CD14-positive monocyte (primary cell): ENCODE data around the gene HDAC7. TPM values are rescaled to one million over a fixed set of nuclear protein-coding genes. Genes with fewer than 3 reads are reported as not detected.

ENCODE experiments used
- DNase-seq, 3 donors: peaks; one replicate each; pipeline ENCODE4 v3.0.0-alpha.2; 2011 to 2022
- H2AFZ ChIP-seq: 2 replicates; pipeline ENCODE4 v1.6.0; 2012; ENCODE audit warnings: mild to moderate bottlenecking, low read depth, low read length, inconsistent platforms; ENCODE audit not compliant: insufficient read depth, poor library complexity, severe bottlenecking
- H3K27ac ChIP-seq, 2 donors: 1 replicate in 1 of 2; 2 replicates in 1 of 2; pipeline ENCODE4 v1.5.1; 2012 to 2013; ENCODE audit warnings: low read length in 2 of 2, control low read depth in 1 of 2, inconsistent platforms in 1 of 2, low read depth in 1 of 2, mild to moderate bottlenecking in 1 of 2
- H3K27me3 ChIP-seq, 2 donors: one replicate each; pipeline versions ENCODE4 v1.6.0 to v1.6.1; 2011 to 2013; ENCODE audit warnings: low read length in 2 of 2; ENCODE audit not compliant: control insufficient read depth in 2 of 2, insufficient read depth in 2 of 2
- H3K36me3 ChIP-seq, 2 donors: replicated peaks in 1 of 2; 1 replicate in 1 of 2; 2 replicates in 1 of 2; pipeline versions ENCODE4 v1.5.1 to v1.6.1; 2012 to 2013; ENCODE audit warnings: low read length in 2 of 2, control low read depth in 1 of 2, inconsistent platforms in 1 of 2, mild to moderate bottlenecking in 1 of 2; ENCODE audit not compliant: insufficient read depth in 2 of 2, control insufficient read depth in 1 of 2
- H3K4me1 ChIP-seq, 2 donors: 1 replicate in 1 of 2; 2 replicates in 1 of 2; pipeline versions ENCODE4 v1.5.1 to v1.6.1; 2012 to 2013; ENCODE audit warnings: low read length in 2 of 2, control low read depth in 1 of 2, inconsistent platforms in 1 of 2, mild to moderate bottlenecking in 1 of 2, moderate library complexity in 1 of 2; ENCODE audit not compliant: insufficient read depth in 2 of 2, control insufficient read depth in 1 of 2
- H3K4me2 ChIP-seq: replicated peaks from 2 replicates; pipeline ENCODE3; 2012; ENCODE audit warnings: low read length, moderate library complexity, mild to moderate bottlenecking; ENCODE audit not compliant: poor library complexity, severe bottlenecking; ENCODE audit errors: extremely low read depth
- H3K4me3 ChIP-seq, 3 experiments: fragments of 200-600 bp in 1 of 3; sonication (generic) in 1 of 3; replicated peaks in 1 of 3; 1 replicate in 2 of 3; 2 replicates in 1 of 3; pipeline ENCODE4 v1.5.1; 2011 to 2013; ENCODE audit warnings: low read length in 3 of 3, mild to moderate bottlenecking in 3 of 3, control low read depth in 2 of 3, low read depth in 2 of 3, inconsistent platforms in 1 of 3, moderate library complexity in 1 of 3
- H3K79me2 ChIP-seq: 2 replicates; pipeline ENCODE4 v1.6.0; 2012; ENCODE audit warnings: mild to moderate bottlenecking, control low read depth, inconsistent platforms, low read length, moderate library complexity; ENCODE audit not compliant: insufficient read depth
- H3K9ac ChIP-seq: 2 replicates; pipeline ENCODE4 v1.6.0; 2017; ENCODE audit warnings: low read length, mild to moderate bottlenecking; ENCODE audit not compliant: insufficient read depth, poor library complexity, severe bottlenecking
- H3K9me3 ChIP-seq, 2 donors: replicated peaks in 1 of 2; 1 replicate in 1 of 2; 2 replicates in 1 of 2; pipeline versions ENCODE4 v1.5.1 to v1.6.1; 2012 to 2013; ENCODE audit warnings: low read length in 2 of 2, control low read depth in 1 of 2; ENCODE audit not compliant: control insufficient read depth in 1 of 2, insufficient read depth in 1 of 2
- H4K20me1 ChIP-seq: 2 replicates; pipeline ENCODE4 v1.6.0; 2012; ENCODE audit warnings: mild to moderate bottlenecking, low read length, control low read depth, moderate library complexity; ENCODE audit not compliant: insufficient read depth
- H3K27ac Mint-ChIP-seq, 7 donors: one replicate each; pipeline ENCODE4 v1.8.0; 2020; ENCODE audit warnings: mild to moderate bottlenecking in 7 of 7, mixed read lengths in 7 of 7, moderate library complexity in 6 of 7, inconsistent platforms in 2 of 7
- H3K27me3 Mint-ChIP-seq, 3 donors: one replicate each; pipeline ENCODE4 v1.8.0; 2021 to 2022; ENCODE audit warnings: low read depth in 3 of 3, mild to moderate bottlenecking in 3 of 3, mixed read lengths in 3 of 3, moderate library complexity in 3 of 3, inconsistent platforms in 1 of 3
- H3K36me3 Mint-ChIP-seq, 2 donors: one replicate each; pipeline ENCODE4 v1.8.0; 2020; ENCODE audit warnings: mixed read lengths in 2 of 2, inconsistent platforms in 1 of 2, mild to moderate bottlenecking in 1 of 2
- H3K4me1 Mint-ChIP-seq: one replicate; pipeline ENCODE4 v1.8.0; 2020; ENCODE audit warnings: mild to moderate bottlenecking, mixed read lengths
- H3K4me3 Mint-ChIP-seq, 2 donors: one replicate each; pipeline ENCODE4 v1.8.0; 2020; ENCODE audit warnings: mild to moderate bottlenecking in 2 of 2, mixed read lengths in 2 of 2, moderate library complexity in 1 of 2
- H3K9me3 Mint-ChIP-seq, 7 donors: one replicate each; pipeline ENCODE4 v1.8.0; 2020 to 2022; ENCODE audit warnings: mixed read lengths in 7 of 7, mild to moderate bottlenecking in 6 of 7, moderate library complexity in 6 of 7, inconsistent platforms in 2 of 7
- CTCF ChIP-seq: fragments of 200-600 bp; IDR thresholded peaks from one replicate; pipeline ENCODE4 v1.8.0; 2022; ENCODE audit warnings: antibody characterized with exemption, mild to moderate bottlenecking
- WGBS: methylation state at CpG from one replicate; pipeline ENCODE4 v1.1.5; 2013; ENCODE audit warnings: missing lambda C conversion rate; ENCODE audit not compliant: insufficient coverage; 5-methylcytosine and 5-hydroxymethylcytosine counted together
- intact Hi-C, 2 donors: fragments of 100-400 bp; cut with micrococcal nuclease; formaldehyde crosslinking; loops; one replicate each; pipeline versions ENCODE4 v1.15.0 to v1.15.1; 2023
- polyA plus RNA-seq, 3 donors: library from polyadenylated mRNA; depleted of rRNA in 1 of 3; unstranded in 2 of 3; stranded (reverse) in 1 of 3; fragments of 300-500 nt in 2 of 3; fragments of >200 nt in 1 of 3; fragmentation: Illumina TruSeq in 2 of 3; gene quantifications; 1 replicate in 2 of 3; 2 replicates in 1 of 3; pipeline ENCODE4 v1.2.3, GENCODE V29; 2012 to 2021

HDAC7 gene
- polyA plus RNA-seq, 3 donors, result 5.9 to 79.2 (median 8.4) TPM

GRCh38 chr12:47785887-47786661, 33.6 kb downstream of the HDAC7 start:
- Histone ChIP-seq H3K36me3 (peaks cover 93 to 100% of the 10 kb centered on the region in 2 donors), H3K4me1 (no peaks in the 10 kb centered on the region), H3K4me3 (no peak overlapping the region), H4K20me1 (peaks cover 64% of the 10 kb centered on the region), H3K4me2 (no peak overlapping the region), H2AFZ (no peak overlapping the region), H3K9me3 (no peaks in the 10 kb centered on the region), H3K9ac (no peak overlapping the region), H3K79me2 (no peaks in the 10 kb centered on the region), H3K27me3 (no peaks in the 10 kb centered on the region), H3K27ac (peak overlapping the region in 1 of 2 donors; percentile 11)
- no peak for TF ChIP-seq CTCF
- H3K4me1 Mint-ChIP-seq, result no peaks in the 10 kb centered on the region
- H3K27ac Mint-ChIP-seq, result peak overlapping the region in 2 of 7 donors; percentile 30 to 65
- no peak for DNase-seq
- WGBS, result 98% methylated on average over 10 of the region's 11 CpGs
- H3K27me3 Mint-ChIP-seq, result peaks cover 0 to 5% (median 0%) of the 10 kb centered on the region in 3 donors
- no peak overlapping the region for H3K4me3 Mint-ChIP-seq
- H3K9me3 Mint-ChIP-seq, result no peaks in the 10 kb centered on the region
- intact Hi-C loops, result loop anchor here (10.0 kb wide), 2 partner anchors 49 to 131 kb away; no protein-coding TSS in a partner anchor
- H3K36me3 Mint-ChIP-seq, result peaks cover 89 to 95% of the 10 kb centered on the region in 2 donors

- Mint-ChIP-seq H3K9me3 (no peaks in the 10 kb centered on the region), H3K27me3 (peaks cover 0 to 3% (median 0%) of the 10 kb centered on the region in 3 donors), H3K27ac (peak overlapping the region in 2 of 7 donors; percentile 13 to 30), H3K4me1 (no peaks in the 10 kb centered on the region), H3K36me3 (peaks cover 81 to 92% of the 10 kb centered on the region in 2 donors), H3K4me3 (no peak overlapping the region)
- Histone ChIP-seq H3K4me2 (no peak overlapping the region), H3K36me3 (peaks cover 84 to 95% of the 10 kb centered on the region in 2 donors), H3K4me3 (no peak overlapping the region), H4K20me1 (peaks cover 61% of the 10 kb centered on the region), H3K79me2 (no peaks in the 10 kb centered on the region), H3K9ac (no peak overlapping the region), H3K27me3 (no peaks in the 10 kb centered on the region), H3K9me3 (no peaks in the 10 kb centered on the region), H2AFZ (no peak overlapping the region), H3K27ac (peak overlapping the region in 1 of 2 donors; percentile 11), H3K4me1 (no peaks in the 10 kb centered on the region)
- no peak for TF ChIP-seq CTCF
- intact Hi-C loops, result loop anchor here (10.0 kb wide), 2 partner anchors 50 to 130 kb away; no protein-coding TSS in a partner anchor
- DNase-seq, result no peak
- 100% methylated on average over 4 of the region's 15 CpGs for WGBS
These were observed 34.4 kb downstream of the HDAC7 start for GRCh38 chr12:47785036-47785886.
